Hematopoietic multipotent progenitor cell treated with erythropoietin and hydrocortisone succinate and interleukin-3 and kit ligand, for 6 days (in vitro differentiated cells): Measurements from ENCODE around the gene TNFAIP3.
A peak's percentile ranks its signal among the peaks of the same experiment; 100 is the strongest.
"Not testable (repeated sequence)": the region's sequence is repeated elsewhere in the genome, so short reads cannot be mapped to it uniquely, and the experiment has no call there.

Experiments
- DNase-seq: peaks from one replicate; pipeline ENCODE4 v3.0.0-alpha.2; 2015

Gene TNFAIP3

DNA sequence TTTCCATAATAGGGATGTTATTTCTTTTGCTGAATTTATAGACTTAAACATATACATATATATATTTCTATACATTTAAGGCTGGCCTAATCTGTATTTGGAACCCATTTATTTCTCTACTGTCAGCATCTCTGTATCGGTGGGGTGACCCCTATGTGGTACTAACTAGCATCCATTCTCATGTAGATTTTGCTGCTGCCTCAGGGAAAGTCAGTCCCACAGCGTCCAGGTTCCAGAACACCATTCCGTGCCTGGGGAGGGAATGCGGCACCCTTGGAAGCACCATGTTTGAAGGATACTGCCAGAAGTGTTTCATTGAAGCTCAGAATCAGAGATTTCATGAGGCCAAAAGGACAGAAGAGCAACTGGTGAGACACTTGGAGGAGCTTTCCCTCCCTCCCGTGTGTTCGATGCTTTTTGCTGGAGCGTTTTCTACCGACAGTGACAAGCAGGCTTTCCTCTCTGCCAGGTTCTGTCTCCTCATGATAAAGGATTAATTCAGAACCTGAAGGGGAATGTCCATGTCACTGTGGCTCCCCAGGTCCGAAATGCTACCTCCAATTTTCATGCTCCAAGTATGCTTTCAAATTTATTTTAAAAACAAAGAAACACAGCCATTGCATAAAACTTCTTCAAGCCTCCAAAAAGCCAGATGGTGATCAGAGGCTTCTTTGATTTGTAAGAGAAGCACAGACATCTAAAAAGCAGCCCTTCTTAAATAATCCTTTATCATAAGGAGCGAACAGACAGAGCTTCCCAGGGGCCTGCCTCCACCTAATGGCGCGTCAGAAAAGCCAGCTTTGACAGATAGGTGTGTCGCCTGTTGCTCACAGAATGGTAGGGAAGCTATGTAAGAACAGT lies 13.1 kb downstream of the TNFAIP3 start:
- no peak for DNase-seq

DNA sequence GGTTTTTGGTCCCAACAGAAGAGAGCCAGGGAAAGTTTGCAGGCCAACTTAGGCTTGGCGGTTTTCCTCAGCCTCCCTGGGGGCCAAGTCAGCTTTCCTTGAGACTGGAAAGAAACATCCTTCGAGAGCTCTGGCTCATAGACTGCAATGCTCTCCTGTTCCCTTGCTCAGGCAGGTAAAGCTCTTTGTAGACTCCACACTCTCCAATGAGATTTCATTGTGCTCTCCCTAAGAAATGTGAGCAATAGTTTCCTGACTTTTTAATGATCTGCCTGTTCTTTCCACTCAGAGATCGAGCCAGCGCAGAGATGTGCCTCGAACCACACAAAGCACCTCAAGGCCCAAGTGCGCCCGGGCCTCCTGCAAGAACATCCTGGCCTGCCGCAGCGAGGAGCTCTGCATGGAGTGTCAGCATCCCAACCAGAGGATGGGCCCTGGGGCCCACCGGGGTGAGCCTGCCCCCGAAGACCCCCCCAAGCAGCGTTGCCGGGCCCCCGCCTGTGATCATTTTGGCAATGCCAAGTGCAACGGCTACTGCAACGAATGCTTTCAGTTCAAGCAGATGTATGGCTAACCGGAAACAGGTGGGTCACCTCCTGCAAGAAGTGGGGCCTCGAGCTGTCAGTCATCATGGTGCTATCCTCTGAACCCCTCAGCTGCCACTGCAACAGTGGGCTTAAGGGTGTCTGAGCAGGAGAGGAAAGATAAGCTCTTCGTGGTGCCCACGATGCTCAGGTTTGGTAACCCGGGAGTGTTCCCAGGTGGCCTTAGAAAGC lies 13.9 kb downstream of the TNFAIP3 start:
- no peak for DNase-seq

DNA sequence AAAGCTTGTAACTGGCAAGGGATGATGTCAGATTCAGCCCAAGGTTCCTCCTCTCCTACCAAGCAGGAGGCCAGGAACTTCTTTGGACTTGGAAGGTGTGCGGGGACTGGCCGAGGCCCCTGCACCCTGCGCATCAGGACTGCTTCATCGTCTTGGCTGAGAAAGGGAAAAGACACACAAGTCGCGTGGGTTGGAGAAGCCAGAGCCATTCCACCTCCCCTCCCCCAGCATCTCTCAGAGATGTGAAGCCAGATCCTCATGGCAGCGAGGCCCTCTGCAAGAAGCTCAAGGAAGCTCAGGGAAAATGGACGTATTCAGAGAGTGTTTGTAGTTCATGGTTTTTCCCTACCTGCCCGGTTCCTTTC lies 14.4 kb downstream of the TNFAIP3 start:
- no peak for DNase-seq

DNA sequence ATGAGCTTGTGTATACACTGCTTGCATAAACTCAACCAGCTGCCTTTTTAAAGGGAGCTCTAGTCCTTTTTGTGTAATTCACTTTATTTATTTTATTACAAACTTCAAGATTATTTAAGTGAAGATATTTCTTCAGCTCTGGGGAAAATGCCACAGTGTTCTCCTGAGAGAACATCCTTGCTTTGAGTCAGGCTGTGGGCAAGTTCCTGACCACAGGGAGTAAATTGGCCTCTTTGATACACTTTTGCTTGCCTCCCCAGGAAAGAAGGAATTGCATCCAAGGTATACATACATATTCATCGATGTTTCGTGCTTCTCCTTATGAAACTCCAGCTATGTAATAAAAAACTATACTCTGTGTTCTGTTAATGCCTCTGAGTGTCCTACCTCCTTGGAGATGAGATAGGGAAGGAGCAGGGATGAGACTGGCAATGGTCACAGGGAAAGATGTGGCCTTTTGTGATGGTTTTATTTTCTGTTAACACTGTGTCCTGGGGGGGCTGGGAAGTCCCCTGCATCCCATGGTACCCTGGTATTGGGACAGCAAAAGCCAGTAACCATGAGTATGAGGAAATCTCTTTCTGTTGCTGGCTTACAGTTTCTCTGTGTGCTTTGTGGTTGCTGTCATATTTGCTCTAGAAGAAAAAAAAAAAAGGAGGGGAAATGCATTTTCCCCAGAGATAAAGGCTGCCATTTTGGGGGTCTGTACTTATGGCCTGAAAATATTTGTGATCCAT lies 15.3 kb downstream of the TNFAIP3 start:
- peak; percentile 54 for DNase-seq

DNA sequence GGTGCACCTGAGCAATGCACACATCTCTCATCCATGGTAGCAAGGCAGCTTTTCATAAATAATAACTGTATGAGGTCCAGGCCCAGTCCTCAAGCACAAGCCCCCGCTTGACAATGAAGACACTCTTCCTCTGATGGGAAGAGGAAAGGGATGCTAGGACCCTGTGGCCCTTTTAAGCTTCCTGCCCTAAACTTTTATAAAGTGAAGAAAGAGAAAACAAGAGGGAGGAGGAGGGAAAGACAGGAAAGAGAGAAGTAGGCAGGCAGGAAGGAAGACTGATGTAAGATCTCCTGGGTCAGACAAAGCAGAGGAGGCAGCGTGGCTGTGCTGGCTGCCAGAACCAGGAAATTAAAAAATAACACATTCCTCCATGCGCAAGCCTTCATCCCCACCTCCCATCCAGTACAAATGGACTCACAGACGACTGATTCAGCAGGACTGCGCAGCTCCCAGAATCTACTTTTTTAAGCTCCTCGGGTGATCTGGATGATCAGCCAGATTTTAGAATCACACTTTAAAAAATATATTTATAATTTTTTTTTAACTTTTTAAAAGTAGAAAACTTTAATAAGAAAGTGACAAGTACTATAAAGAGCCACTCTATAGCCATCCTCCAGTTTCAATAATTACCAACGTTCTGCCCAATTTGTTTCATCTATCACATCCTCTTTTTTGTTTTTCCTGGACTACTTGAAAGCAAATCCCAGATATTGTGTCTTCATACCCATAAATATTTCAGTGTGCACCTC lies 16.5 kb downstream of the TNFAIP3 start:
- DNase-seq: peak; percentile 26

DNA sequence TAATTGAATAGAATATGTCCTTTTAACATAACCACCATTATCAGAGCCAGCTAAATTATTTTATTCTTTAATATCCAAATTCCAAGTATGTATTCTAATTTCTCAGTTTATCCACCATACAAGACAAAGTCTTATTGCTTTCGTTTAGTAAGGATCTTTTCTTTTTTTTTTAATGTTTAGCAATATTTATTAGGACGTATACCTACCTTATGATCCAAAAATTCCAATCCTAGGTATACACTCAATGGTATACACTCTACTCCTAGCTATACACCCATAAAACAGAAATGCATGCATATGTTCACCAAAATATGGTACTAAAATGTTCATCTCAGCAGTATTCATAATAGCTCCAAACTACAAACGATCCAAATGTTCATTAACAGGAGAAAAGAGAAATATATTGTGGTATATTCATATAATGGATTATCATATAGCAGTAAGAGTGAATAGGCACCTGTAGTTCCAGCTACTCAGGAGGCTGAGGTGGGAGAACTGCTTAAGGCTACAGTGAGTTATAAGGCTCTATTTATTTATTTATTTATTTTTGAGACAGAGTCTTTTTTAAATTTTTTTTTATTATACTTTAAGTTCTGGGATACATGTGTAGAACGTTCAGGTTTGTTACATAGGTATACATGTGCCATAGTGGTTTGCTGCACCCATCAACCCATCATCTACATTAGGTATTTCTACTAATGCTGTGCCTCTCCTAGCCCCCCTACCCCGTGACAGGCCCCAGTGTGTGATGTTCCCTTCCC lies 17.3 kb downstream of the TNFAIP3 start:
- DNase-seq: no peak

DNA sequence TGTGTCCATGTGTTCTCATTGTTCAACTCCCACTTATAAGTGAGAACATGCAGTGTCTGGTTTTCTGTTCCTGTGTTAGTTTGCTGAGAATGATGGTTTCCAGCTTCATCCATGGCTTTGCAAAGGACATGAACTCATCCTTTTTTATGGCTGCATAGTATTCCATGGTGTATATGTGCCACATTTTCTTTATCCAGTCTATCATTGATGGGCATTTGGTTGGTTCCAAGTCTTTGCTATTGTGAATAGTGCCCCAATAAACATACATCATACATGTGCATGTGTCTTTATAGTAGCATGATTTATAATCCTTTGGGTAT lies 17.8 kb downstream of the TNFAIP3 start:
- not testable (repeated sequence) for DNase-seq

DNA sequence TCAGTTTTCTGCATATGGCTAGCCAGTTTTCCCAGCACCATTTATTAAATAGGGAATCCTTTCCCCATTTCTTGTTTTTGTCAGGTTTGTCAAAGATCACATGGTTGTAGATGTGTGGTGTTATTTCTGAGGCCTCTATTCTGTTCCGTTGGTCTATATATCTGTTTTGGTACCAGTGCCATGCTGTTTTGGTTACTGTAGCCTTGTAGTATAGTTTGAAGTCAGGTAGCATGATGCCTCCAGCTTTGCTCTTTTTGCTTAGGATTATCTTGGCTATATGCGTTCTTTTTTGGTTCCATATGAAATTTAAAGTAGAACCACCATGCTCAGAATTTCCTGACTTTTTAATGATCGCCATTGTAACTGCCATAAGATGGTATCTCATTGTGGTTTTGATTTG lies 19.2 kb downstream of the TNFAIP3 start:
- not testable (repeated sequence) for DNase-seq

DNA sequence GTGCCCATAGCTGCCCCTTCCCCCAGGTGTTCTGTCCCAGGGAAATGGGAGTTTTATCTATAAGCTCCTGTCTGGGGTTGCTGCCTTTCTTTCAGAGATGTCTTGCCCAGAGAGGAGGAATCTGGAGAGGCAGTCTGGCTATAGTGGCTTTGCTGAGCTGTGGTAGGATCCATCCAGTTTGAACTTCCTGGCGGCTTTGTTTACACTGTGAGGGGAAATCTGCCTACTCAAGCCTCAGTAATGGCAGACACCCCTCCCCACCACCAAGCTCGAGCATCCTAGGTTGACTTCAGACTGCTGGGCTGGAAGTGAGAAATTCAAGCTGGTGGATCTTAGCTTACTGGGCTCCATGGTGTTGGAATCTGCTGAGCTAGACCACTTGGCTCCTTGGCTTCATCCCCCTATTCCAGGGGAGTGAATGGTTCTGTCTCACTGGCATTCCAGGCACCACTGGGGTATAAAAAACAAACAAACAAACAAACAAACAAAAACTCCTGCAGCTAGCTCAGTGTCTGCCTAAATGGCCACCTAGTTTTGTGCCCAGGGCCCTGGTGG lies 24.0 kb downstream of the TNFAIP3 start:
- no peak for DNase-seq

DNA sequence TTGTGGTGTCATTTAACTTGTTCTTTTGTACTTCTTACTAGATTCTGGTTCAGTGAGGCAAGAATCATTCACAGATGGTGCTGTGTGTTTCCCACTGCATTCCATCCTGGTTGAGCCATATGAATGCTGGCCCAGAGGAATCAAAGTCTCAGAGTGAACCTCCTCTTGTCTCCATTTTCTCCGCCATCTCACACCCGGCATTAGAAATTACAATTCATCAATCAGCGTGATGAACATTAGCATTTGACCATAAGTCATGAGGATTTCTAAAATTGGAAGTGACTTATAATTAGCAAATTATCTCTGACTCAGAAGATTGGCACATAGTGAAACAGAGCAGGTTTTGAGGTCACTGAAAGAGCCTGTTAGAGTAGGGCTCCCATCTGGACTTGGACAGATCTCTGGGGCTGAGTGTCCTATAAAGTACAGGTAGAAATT lies 25.2 kb downstream of the TNFAIP3 start:
- DNase-seq: no peak

DNA sequence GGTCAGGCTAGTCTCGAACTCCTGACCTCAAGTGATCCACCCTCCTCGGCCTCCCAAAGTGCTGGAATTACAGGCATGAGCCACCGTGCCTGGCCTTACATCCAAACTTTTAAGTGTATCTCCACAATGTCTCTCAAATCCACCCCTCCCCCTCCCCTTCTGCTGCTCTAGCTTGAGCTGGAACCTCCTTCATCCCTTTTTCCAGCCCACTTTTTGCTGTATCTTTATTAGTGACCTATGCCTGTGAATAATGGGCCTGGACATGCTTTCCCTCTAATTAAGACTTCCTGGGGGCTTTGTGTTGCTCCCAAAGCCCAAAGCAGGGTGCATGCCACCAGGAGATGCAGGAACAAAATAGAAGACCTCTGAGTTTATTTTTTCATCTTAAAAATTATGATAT lies 26.1 kb downstream of the TNFAIP3 start:
- DNase-seq: no peak

DNA sequence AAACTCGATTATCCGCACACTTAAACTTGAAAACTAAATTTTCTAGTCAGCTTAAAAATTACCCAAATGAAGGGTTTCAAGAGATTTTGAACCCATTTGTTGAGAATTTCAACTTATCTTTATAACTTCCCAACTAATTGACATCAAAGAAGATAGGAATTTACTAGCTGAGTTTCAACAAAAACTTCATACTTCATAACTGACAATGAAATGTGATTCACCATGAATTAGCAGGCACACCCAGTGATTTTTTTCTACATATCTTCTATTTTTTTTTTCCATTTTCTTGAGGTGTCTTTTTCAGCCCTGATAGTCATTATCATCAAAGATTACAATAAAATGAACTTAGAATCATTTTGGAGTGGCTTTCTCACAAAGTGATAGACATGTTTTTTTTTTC lies 26.7 kb downstream of the TNFAIP3 start:
- no peak for DNase-seq

DNA sequence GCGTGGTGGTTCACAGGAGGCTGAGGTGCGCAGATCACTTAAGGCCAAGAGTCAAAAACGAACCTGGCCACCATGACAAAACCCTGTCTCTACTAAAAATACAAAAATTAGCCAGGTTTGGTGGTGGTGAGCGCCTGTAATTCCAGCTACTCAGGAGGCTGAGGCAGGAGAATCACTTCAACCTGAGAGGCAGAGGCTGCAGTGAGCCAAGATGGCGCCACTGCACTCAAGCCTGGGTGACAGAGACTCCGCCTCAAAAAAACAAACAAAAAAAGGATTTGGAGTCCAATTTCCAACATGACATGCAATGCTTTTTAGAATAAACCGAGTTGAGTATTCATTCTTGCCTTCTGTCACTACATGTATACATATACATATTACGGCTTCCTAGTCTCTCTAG lies 27.3 kb downstream of the TNFAIP3 start:
- DNase-seq: not testable (repeated sequence)

DNA sequence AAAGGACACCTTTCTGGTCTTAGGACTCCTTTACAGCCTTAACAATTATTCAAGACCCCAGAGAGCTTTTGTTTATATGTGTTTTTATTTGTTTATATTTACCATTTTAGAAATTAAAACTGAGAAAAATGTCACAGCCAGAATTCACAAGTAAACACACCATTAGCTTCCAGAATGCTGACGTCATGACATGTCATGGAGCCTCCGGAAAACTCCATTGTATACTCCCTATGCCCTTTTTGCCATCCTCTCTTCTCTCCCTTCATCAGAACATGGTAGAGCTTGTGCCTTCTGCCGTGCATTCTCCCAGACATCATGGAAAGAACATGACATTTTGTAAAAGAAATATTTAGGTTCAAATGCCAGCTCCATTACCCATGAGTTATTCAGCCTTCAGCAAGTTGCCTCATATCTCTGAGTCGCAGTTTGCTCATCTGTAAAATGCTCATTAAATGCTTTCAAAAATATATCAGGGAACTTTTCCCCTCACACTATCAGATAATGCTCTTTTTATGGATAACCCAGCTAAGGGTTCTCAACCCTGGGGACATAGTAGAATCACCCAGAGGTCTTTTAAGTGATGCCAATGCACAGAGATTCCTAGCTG lies 27.8 kb downstream of the TNFAIP3 start:
- DNase-seq: no peak

DNA sequence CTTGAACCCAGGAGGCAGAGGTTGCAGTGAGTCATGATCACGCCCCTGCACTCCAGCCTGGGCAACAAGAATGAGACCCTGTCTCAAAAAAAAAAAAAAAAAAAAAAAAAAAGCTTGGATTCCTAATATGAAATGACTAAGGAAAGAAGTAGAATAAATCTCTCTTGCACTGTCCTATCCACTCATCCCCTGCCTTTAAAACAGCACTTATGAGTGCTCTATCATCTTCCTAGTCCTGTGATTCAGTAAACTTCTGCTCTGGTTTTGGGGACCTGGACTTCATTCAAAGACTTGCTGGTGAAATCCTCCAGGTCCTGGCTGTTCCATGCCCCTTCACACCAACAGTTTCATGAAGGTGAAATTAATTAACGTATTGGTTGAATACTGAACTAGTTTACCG lies 29.6 kb downstream of the TNFAIP3 start:
- no peak for DNase-seq

DNA sequence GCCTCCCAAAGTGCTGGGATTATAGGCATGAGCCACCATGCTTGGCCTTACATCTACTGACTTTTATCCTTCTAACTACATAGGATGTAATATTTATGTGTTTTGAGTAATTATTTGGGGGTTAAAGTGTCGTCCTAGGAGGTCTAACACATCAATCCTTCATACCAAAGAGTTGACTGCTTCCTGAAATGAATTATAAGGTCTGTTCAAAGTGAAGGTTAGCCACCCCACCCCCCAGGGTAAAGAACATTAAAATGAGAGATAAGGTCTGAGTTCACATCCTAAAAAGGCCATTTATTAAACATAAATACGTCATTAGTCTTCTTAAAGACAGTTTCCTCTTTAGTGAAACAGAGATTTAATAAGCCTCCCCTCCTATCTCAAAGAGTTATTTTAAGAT lies 33.8 kb downstream of the TNFAIP3 start:
- DNase-seq: no peak

DNA sequence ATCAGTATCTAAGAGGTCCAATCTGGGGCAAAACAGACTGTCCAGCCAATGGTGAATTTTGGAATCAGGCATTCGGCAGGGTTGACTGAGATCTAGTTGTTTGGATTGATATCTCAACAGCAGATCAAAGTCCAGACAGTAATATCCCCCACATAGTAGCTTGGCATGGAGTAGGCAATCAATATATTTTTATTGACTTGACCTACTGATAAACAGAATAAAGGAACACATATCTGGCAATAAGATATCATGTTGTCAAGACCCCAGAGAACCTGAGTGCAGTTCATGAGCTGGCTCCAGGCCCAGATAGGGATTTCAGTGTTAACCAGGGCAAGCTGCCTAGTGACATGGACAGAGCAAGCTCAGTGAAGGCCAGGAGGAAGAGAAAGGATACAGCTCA lies 34.4 kb downstream of the TNFAIP3 start:
- no peak for DNase-seq

DNA sequence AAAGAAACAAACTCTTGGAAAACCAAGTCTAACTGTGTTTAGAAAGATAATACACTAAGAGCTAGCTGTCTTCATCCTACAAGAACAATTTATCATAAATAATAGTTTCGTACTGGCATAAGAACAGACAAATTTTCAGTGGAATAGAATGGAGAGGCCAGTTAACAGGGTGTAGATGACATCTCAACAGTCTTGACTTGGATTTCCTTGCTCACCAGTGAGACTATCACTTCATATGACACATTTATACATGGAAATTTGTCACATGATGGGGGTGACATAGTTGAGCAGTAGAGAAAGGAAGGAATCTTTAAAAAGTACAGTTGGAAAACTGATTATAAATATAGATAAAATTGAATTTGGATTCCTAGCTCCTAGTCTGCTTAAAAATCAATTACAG lies 35.6 kb downstream of the TNFAIP3 start:
- no peak for DNase-seq

DNA sequence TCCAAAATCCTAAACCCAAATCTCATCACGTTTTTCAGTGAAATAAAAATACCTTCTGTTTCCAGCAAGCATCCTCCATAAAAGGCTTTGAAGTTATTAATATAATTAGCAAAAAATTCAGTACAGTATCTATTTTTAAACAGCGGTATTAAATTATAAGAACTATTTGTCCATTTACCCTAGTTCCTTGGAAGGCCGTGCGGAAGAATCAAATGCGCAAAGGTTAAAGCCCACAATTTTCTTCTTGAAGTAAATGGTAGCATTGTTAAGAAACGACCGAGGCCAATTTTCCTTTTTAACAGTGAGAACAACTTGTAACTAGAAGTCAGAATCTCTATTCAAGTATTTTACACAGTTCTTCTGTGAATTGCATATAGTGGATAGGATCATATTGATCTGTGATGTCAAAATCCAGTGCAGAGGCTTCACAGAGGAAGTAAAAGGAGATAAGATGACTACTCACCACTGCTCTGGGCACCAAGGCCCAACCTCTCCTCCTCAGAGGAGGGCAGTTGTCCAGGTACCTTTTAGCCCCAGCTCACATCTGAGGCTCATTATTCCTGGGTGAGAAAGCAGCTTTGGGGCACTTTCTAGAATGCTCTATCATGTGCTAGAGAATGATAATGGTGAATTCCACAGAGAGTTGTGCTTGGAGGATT lies 36.3 kb downstream of the TNFAIP3 start:
- no peak for DNase-seq

DNA sequence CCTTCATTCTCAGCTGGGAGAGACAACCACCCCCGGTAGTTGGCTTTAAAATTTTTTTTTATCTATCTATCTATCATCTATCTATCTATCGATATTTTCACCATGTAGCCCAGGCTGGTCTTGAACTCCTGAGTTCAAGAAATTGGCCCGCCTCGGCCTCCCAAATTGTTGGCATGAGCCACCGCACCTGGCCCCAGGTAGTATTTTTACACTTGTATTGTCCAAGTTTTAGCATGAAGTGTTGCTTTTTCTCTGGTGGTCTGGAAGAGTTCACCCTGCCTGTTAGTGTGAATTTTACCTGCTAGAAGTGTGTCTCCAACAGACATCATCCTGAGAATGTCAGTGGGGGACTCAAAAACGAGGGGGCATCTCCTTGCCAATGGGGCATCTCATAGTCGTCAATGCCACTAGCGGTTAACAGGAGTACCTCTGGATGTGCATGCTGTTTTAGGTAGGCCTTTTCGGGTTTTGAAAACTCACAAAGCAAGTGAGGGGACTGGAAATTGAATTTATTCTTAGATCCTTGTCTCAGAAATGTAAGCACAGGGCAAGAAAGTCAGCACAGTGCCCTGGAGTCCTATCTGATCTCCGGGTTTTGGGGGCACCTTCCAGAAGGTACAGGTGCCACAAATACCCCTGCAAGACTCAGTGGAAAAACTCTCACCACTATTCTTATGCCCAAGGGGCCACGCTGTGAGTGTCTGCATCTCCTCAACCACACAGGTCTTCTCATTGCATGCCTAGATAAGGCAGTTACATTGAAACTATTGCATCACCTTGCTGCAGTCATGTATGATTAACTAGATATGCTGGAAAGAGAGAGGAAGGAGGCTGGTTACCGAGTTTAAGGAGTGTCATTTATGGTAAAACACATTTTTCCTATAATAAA lies 37.1 kb downstream of the TNFAIP3 start:
- DNase-seq: peak; percentile 77
